A549 (cell line): Measurements from ENCODE around the gene JARID2. TPM values are rescaled to one million over a fixed set of nuclear protein-coding genes. Genes with fewer than 3 reads are reported as not detected.

Experiments
- ATAC-seq, 2 experiments: fragments of 200-7000 bp in 1 of 2; fragments of >200 bp in 1 of 2; cut with Nextera tagmentation in 1 of 2; cut with Tn5 transposase in 1 of 2; 3 replicates each; pipeline versions ENCODE4 v1.8.0 to v1.9.1; 2018 to 2020; ENCODE audit warnings: mild to moderate bottlenecking in 1 of 2, moderate library complexity in 1 of 2
- CTCF ChIA-PET: fragments of 300-600 bp; sonication (Branson Sonifier 250); formaldehyde crosslinking; extraction: SDS; loops from one replicate; lab custom pipeline; 2021; ENCODE audit warnings: antibody characterized with exemption, inconsistent platforms; lab: Yijun Ruan, JAX
- POLR2A ChIA-PET: fragments of 350-600 bp; formaldehyde crosslinking; extraction: SDS; loops from one replicate; lab custom pipeline; 2021; ENCODE audit warnings: antibody characterized with exemption, inconsistent platforms; lab: Yijun Ruan, JAX
- DNase-seq, 2 experiments: peaks; one replicate each; pipeline versions ENCODE4 v3.0.0 to v3.0.0-alpha.2; 2011 to 2016; ENCODE audit warnings: low read depth in 1 of 2, low spot score in 1 of 2
- FAIRE-seq: peaks from 2 replicates; lab custom pipeline; 2011; peaks lifted over from hg19 to GRCh38; lab: Jason Lieb, UNC
- H3K27ac ChIP-seq, 2 experiments: fragments of >200 bp; sonication (Bioruptor Twin); formaldehyde crosslinking; 3 replicates each; pipeline ENCODE4 v1.5.1; 2016 to 2017
- H3K4me1 ChIP-seq: fragments of >200 bp; sonication (Bioruptor Twin); formaldehyde crosslinking; 3 replicates; pipeline ENCODE4 v1.6.1; 2016
- H3K4me2 ChIP-seq: fragments of >200 bp; sonication (Bioruptor Twin); formaldehyde crosslinking; 3 replicates; pipeline ENCODE4 v1.6.1; 2016
- H3K4me3 ChIP-seq: fragments of >200 bp; sonication (Bioruptor Twin); formaldehyde crosslinking; 3 replicates; pipeline ENCODE4 v1.5.1; 2016
- H3K9me3 ChIP-seq: fragments of >200 bp; sonication (Bioruptor Twin); formaldehyde crosslinking; 3 replicates; pipeline ENCODE4 v1.6.1; 2016
- ATOH8 ChIP-seq: fragments of 250-450 bp; sonication (Bioruptor Pico); IDR thresholded peaks from 2 replicates; pipeline ENCODE4 v1.5.0; 2020; ENCODE audit warnings: low read depth, mild to moderate bottlenecking, moderate library complexity
- BHLHE40 ChIP-seq: IDR thresholded peaks from 2 replicates; pipeline ENCODE4 v1.6.1; 2012; ENCODE audit warnings: low read depth, low read length, inconsistent platforms
- CBX2 ChIP-seq: fragments of 200-600 bp; sonication (generic); IDR thresholded peaks from 2 replicates; pipeline ENCODE4 v1.6.1; 2016; ENCODE audit warnings: low read depth, mild to moderate bottlenecking, borderline replicate concordance
- CBX8 ChIP-seq: fragments of 200-600 bp; sonication (generic); IDR thresholded peaks from 2 replicates; pipeline ENCODE4 v1.6.1; 2016
- CEBPB ChIP-seq, 2 experiments: fragments of >200 bp in 1 of 2; sonication (Bioruptor Twin) in 1 of 2; formaldehyde crosslinking in 1 of 2; IDR thresholded peaks; 2 replicates each; pipeline ENCODE4 v1.6.1; 2012 to 2016
- CTCF ChIP-seq: fragments of >200 bp; sonication (Bioruptor Twin); formaldehyde crosslinking; IDR thresholded peaks from 3 replicates; pipeline ENCODE4 v1.5.1; 2016
- EHF ChIP-seq: fragments of 250-450 bp; sonication (Bioruptor Pico); IDR thresholded peaks from 2 replicates; pipeline ENCODE4 v1.5.0; 2020; ENCODE audit warnings: mild to moderate bottlenecking
- EP300 ChIP-seq, 2 experiments: fragments of >200 bp; sonication (Bioruptor Twin); formaldehyde crosslinking; IDR thresholded peaks; 2 replicates in 1 of 2; 3 replicates in 1 of 2; pipeline ENCODE4 v1.6.1; 2016 to 2017
- FOSL2 ChIP-seq, 2 experiments: fragments of 450-650 bp in 1 of 2; fragments of >200 bp in 1 of 2; sonication (Bioruptor Twin) in 1 of 2; formaldehyde crosslinking; IDR thresholded peaks; 2 replicates each; pipeline versions ENCODE4 v1.5.0 to v1.6.1; 2016 to 2020; ENCODE audit warnings: mild to moderate bottlenecking in 1 of 2, moderate library complexity in 1 of 2
- FOXS1 ChIP-seq: fragments of 250-450 bp; sonication (Bioruptor Pico); IDR thresholded peaks from 2 replicates; pipeline ENCODE4 v1.5.0; 2020; ENCODE audit warnings: mild to moderate bottlenecking, moderate library complexity
- GATA3 ChIP-seq: IDR thresholded peaks from 2 replicates; pipeline ENCODE4 v1.6.1; 2012; ENCODE audit warnings: borderline replicate concordance
- HDAC2 ChIP-seq: fragments of 200-600 bp; sonication (generic); IDR thresholded peaks from 2 replicates; pipeline ENCODE4 v1.6.1; 2016
- HEYL ChIP-seq: fragments of 250-450 bp; sonication (Bioruptor Pico); IDR thresholded peaks from 2 replicates; pipeline ENCODE4 v1.8.0; 2021; ENCODE audit warnings: mild to moderate bottlenecking, moderate library complexity
- JUN ChIP-seq, 2 experiments: fragments of >200 bp; sonication (Bioruptor Twin); formaldehyde crosslinking; IDR thresholded peaks; 2 replicates in 1 of 2; 3 replicates in 1 of 2; pipeline ENCODE4 v1.6.1; 2016 to 2017
- JUNB ChIP-seq: fragments of >200 bp; sonication (Bioruptor Twin); formaldehyde crosslinking; IDR thresholded peaks from 2 replicates; pipeline ENCODE4 v1.6.1; 2016
- KDM5A ChIP-seq: fragments of 200-600 bp; sonication (generic); IDR thresholded peaks from 2 replicates; pipeline ENCODE4 v1.6.1; 2016; ENCODE audit warnings: antibody characterized with exemption, mild to moderate bottlenecking
- MYC ChIP-seq: IDR thresholded peaks from 2 replicates; pipeline ENCODE4 v1.6.1; 2012; ENCODE audit warnings: mild to moderate bottlenecking, inconsistent platforms, low read length, improper control_type of control experiment, borderline replicate concordance
- NPAS2 ChIP-seq: fragments of 250-450 bp; sonication (Bioruptor Pico); IDR thresholded peaks from 2 replicates; pipeline ENCODE4 v1.8.0; 2022; ENCODE audit warnings: mild to moderate bottlenecking, moderate library complexity, borderline replicate concordance
- NR3C1 ChIP-seq: fragments of >200 bp; sonication (Bioruptor Twin); formaldehyde crosslinking; IDR thresholded peaks from 3 replicates; pipeline ENCODE4 v1.6.1; 2017
- POLR2A ChIP-seq: IDR thresholded peaks from 2 replicates; pipeline ENCODE4 v1.6.1; 2012; ENCODE audit warnings: mild to moderate bottlenecking, low read length
- RCOR1 ChIP-seq: fragments of 150-350 bp; IDR thresholded peaks from 2 replicates; pipeline ENCODE4 v1.6.1; 2014; ENCODE audit warnings: antibody characterized with exemption, low read length, low read depth
- RFX5 ChIP-seq: fragments of 450-650 bp; IDR thresholded peaks from 2 replicates; pipeline ENCODE4 v1.7.1; 2014; ENCODE audit warnings: antibody characterized with exemption, mild to moderate bottlenecking, moderate library complexity
- RNF2 ChIP-seq: fragments of 200-600 bp; sonication (generic); IDR thresholded peaks from 2 replicates; pipeline ENCODE4 v1.6.1; 2016; ENCODE audit warnings: low read depth, mild to moderate bottlenecking, antibody characterized with exemption, moderate library complexity, borderline replicate concordance
- SREBF2 ChIP-seq: fragments of 450-650 bp; IDR thresholded peaks from 2 replicates; pipeline ENCODE4 v1.6.1; 2014; ENCODE audit warnings: mild to moderate bottlenecking, moderate library complexity
- USF2 ChIP-seq: fragments of 450-650 bp; IDR thresholded peaks from 2 replicates; pipeline ENCODE4 v1.6.1; 2014; ENCODE audit warnings: antibody characterized with exemption
- ZC3H11A ChIP-seq: fragments of 450-650 bp; IDR thresholded peaks from 2 replicates; pipeline ENCODE4 v1.6.1; 2014; ENCODE audit warnings: antibody characterized with exemption, mild to moderate bottlenecking
- ZFP36 ChIP-seq: fragments of 450-650 bp; IDR thresholded peaks from 2 replicates; pipeline ENCODE4 v1.6.1; 2014; ENCODE audit warnings: borderline replicate concordance; ENCODE audit not compliant: partially characterized antibody
- WGBS: methylation state at CpG from one replicate; pipeline ENCODE4 v1.1.6; 2017; ENCODE audit errors: missing lambda C conversion rate; 5-methylcytosine and 5-hydroxymethylcytosine counted together
- polyA plus RNA-seq, 4 experiments: library from polyadenylated mRNA; depleted of rRNA in 3 of 4; stranded (reverse); fragments of >200 nt; fragmentation: RNase III in 1 of 4; extraction: RNeasy Plus Mini Kit Qiagen cat#74134 plus additional on column Dnase treatment in 1 of 4; gene quantifications; 2 replicates in 3 of 4; 3 replicates in 1 of 4; pipeline ENCODE4 v1.2.3, GENCODE V29; 2011 to 2017

The JARID2 gene
- polyA plus RNA-seq, 2 of the 4 experiments (the other 2 are of a cell fraction), result 7.8 to 8.3 TPM

GRCh38 chr6:15385521-15385920, 139.7 kb downstream of the JARID2 start:
- Histone ChIP-seq H3K4me1 (peaks cover 18% of the 10 kb centered on the region; the same call in 2 of the 3 replicates), H3K27ac (no peak overlapping the region), H3K4me2 (no peak overlapping the region)
- FAIRE-seq (no peak), DNase-seq (no peak), ATAC-seq (no peak)
- CTCF ChIA-PET, result no interaction called here
- POLR2A ChIA-PET, result no interaction called here
- WGBS, result 95% methylated on average over 6 of the region's 6 CpGs
- no peak for TF ChIP-seq JUN (IDR thresholded peaks at IDR 0.05)
- no peak for TF ChIP-seq EP300 (IDR thresholded peaks at IDR 0.05)
- TF ChIP-seq EHF (CRISPR knock-in tag), result no peak
- no peak for TF ChIP-seq GATA3
- no peak for TF ChIP-seq BHLHE40
- TF ChIP-seq ZC3H11A, result no peak
- no peak for TF ChIP-seq RCOR1
- TF ChIP-seq MYC, result no peak
- no peak for TF ChIP-seq SREBF2
- TF ChIP-seq, all 56 proteins: peak for 0
- H3K4me3 ChIP-seq, result no peak overlapping the region
- H3K9me3 ChIP-seq, result no peaks in the 10 kb centered on the region

- no peaks in the 10 kb centered on the region for H3K9me3 ChIP-seq
- WGBS, result 79% methylated on average over 6 of the region's 7 CpGs
- DNase-seq (no peak), ATAC-seq (no peak), FAIRE-seq (no peak)
- no peak overlapping the region for H3K27ac ChIP-seq
- H3K4me1 ChIP-seq, result peaks cover 18% of the 10 kb centered on the region; the same call in 2 of the 3 replicates
- H3K4me2 ChIP-seq, result no peak overlapping the region
- TF ChIP-seq JUN (IDR thresholded peaks at IDR 0.05), result no peak
- no peak for TF ChIP-seq ATOH8 (CRISPR knock-in tag)
- TF ChIP-seq CEBPB (IDR thresholded peaks at IDR 0.05), result no peak
- TF ChIP-seq HDAC2, result no peak
- H3K4me3 ChIP-seq, result no peak overlapping the region
- ChIA-PET CTCF (no interaction called here), POLR2A (no interaction called here)
Observed at GRCh38 chr6:15386110-15386755, 140.4 kb downstream of the JARID2 start.

GRCh38 chr6:15386756-15387112, 140.9 kb downstream of the JARID2 start:
- no peak for DNase-seq

GRCh38 chr6:15387118-15387517, 141.2 kb downstream of the JARID2 start:
- Histone ChIP-seq H3K4me3 (no peak overlapping the region), H3K27ac (no peak overlapping the region), H3K9me3 (no peaks in the 10 kb centered on the region), H3K4me2 (no peak overlapping the region), H3K4me1 (peaks cover 18% of the 10 kb centered on the region; the same call in 2 of the 3 replicates)
- CTCF ChIA-PET, result interaction anchor here (1.3 kb wide), 1 partner anchor 1258 kb away, joined by 3 read pairs; no protein-coding TSS in a partner anchor
- no peak for DNase-seq
- FAIRE-seq, result no peak
- 94% methylated on average over 5 of the region's 5 CpGs for WGBS
- POLR2A ChIA-PET, result no interaction called here
- ATAC-seq, result no peak
- TF ChIP-seq CTCF (no peak), FOXS1 (CRISPR knock-in tag) (no peak), HDAC2 (no peak), POLR2A (no peak), HEYL (CRISPR knock-in tag) (no peak), USF2 (no peak), CEBPB (IDR thresholded peaks at IDR 0.05) (no peak), JUN (IDR thresholded peaks at IDR 0.05) (no peak), RNF2 (no peak), FOSL2 (IDR thresholded peaks at IDR 0.05) (no peak), FOSL2 (CRISPR knock-in tag; IDR thresholded peaks at IDR 0.05) (no peak), ZFP36 (no peak), NR3C1 (no peak), NPAS2 (CRISPR knock-in tag) (no peak), CBX2 (no peak), CBX8 (no peak), JUNB (no peak)

More at GRCh38 chr6:15386756-15387112, 140.9 kb downstream of the JARID2 start:
- ATAC-seq, result no peak
- H3K4me2 ChIP-seq, result no peak overlapping the region
- CTCF ChIA-PET, result no interaction called here
- H3K4me3 ChIP-seq, result no peak overlapping the region
- TF ChIP-seq RFX5 (no peak), KDM5A (no peak)
- H3K4me1 ChIP-seq, result peaks cover 18% of the 10 kb centered on the region; the same call in 2 of the 3 replicates
- H3K9me3 ChIP-seq, result no peaks in the 10 kb centered on the region
- no peak for FAIRE-seq
- WGBS, result 79% methylated on average over 3 of the region's 3 CpGs
- H3K27ac ChIP-seq, result no peak overlapping the region
- POLR2A ChIA-PET, result no interaction called here
